Measurements from ENCODE around the gene RETN.

RETN gene

GRCh38 chr19:7632340-7633203, 36.3 kb upstream of the RETN start:
- Histone ChIP-seq H3K36me3 (replicated peaks) (no peaks in the 10 kb centered on the region), H3K4me1 (peaks cover 11% of the 10 kb centered on the region), H3K9me3 (no peaks in the 10 kb centered on the region), H3K4me3 (no peak overlapping the region), H3K27me3 (ENCODE audit: low read depth) (no peaks in the 10 kb centered on the region)
- no peak for DNase-seq (ENCODE audit: low spot score in 2 of 2)
- in situ Hi-C loops (cut with MboI; ENCODE audit: low sequenced_read_pairs), result no loop called here

DNA sequence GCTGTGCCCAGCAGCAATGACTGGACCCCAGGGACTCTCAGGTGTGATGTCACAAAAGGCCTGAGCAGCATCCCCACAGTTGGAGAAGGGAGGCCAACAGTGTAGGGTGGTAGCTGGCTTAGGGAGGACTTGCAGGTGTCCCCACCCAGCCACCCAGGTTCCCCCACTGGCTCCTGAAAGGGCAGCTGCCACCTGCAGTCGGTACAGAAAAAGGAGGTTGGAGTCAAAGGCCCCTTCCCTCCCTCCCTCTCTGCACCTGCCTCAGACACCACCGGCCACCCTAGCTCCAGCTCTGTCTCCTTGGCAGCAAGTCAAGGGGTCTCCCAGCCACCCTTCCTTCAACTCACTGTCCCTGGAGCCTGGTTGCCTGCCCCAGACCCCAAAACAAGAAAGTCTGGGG, 35.2 kb upstream of the RETN start, which contains the start of gene PCP2:
Gene PCP2 (minus strand): TSS at position 22 of the 400 bp plus-strand sequence. CDS start 262 bp downstream, outside the sequence.
- in situ Hi-C loops (cut with MboI; ENCODE audit: low sequenced_read_pairs), result no loop called here
- H3K36me3 ChIP-seq (replicated peaks), result no peaks in the 10 kb centered on the region
- H3K4me1 ChIP-seq, result peaks cover 6% of the 10 kb centered on the region
- H3K27me3 ChIP-seq (ENCODE audit: low read depth), result no peaks in the 10 kb centered on the region
- no peak for DNase-seq (ENCODE audit: low spot score in 2 of 2)
- no peaks in the 10 kb centered on the region for H3K9me3 ChIP-seq
- H3K4me3 ChIP-seq, result no peak within 1 kb of the TSS

- in situ Hi-C loops (cut with MboI; ENCODE audit: low sequenced_read_pairs), result no loop called here
- peaks cover 1% of the 10 kb centered on the region for H3K4me1 ChIP-seq
Measured at GRCh38 chr19:7635670-7636069, 33.2 kb upstream of the RETN start.

DNA sequence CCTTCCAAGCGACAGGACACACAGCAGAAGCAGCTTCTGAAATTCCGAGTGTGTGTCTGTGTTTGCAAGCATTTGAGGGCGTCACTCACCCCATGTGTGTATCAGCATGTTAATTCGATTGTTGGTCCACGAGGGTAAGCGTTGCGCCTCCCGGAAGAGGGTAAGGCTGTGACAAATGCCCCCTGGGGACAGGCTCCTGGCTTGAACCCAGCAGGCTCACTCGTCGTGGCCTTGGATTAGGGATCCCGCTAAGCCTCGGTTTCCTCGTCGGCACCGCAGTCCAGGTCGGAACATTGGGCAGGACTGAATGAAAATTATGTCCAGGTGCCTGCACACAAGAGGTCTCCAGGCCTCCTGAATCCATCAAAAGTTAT, 32.5 kb upstream of the RETN start:
- Histone ChIP-seq H3K27me3 (ENCODE audit: low read depth) (no peaks in the 10 kb centered on the region), H3K4me3 (no peak overlapping the region), H3K36me3 (replicated peaks) (no peaks in the 10 kb centered on the region), H3K9me3 (no peaks in the 10 kb centered on the region), H3K4me1 (no peaks in the 10 kb centered on the region)
- in situ Hi-C loops (cut with MboI; ENCODE audit: low sequenced_read_pairs), result no loop called here
- DNase-seq (ENCODE audit: low spot score in 2 of 2), result no peak

More at GRCh38 chr19:7635670-7636069, 33.2 kb upstream of the RETN start:
- no peaks in the 10 kb centered on the region for H3K9me3 ChIP-seq
- DNase-seq (ENCODE audit: low spot score in 2 of 2), result no peak
- no peak overlapping the region for H3K4me3 ChIP-seq
- no peaks in the 10 kb centered on the region for H3K27me3 ChIP-seq (ENCODE audit: low read depth)
- H3K36me3 ChIP-seq (replicated peaks), result no peaks in the 10 kb centered on the region

DNA sequence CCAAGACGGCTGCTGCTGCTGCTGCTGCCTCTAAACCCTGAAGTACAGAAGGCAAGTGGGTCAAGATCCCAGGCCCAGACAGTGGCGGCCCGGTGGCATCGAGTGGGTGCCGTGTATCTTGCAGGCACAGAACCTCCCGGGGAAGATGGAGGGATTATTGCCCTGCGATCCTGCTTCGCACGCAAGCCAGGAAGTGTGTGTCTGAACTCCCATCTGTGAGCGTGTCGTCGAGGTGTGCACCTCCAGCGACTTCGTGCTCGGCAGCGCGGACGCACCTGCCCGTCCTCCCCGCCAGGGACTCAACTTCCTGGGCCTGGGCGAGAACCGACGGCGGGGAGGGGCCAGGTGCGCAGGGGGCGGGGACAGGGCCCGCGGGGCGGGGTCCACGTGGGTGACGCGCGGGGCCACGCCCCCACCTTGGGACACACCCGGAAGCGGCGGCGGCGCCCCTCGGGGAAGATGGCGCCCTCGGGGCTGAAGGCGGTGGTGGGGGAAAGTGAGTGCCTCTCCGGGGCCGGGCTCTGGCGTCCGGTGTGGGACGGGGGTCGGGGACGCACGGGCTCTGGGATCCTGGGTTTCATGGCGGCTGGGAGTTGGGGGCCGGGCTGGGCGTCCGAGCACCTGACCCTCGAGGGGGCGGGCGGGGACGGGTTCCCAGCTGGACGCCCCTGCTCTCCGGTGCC, 32.0 kb upstream of the RETN start, which contains the start of gene STXBP2:
Gene STXBP2 (plus strand): TSS at position 420 of the 683 bp plus-strand sequence. CDS start 40 bp downstream, at position 460.
- Histone ChIP-seq H3K4me3 (peak within 1 kb of the TSS; percentile 31), H3K27me3 (ENCODE audit: low read depth) (no peaks in the 10 kb centered on the region), H3K9me3 (no peaks in the 10 kb centered on the region), H3K4me1 (no peaks in the 10 kb centered on the region), H3K36me3 (replicated peaks) (no peaks in the 10 kb centered on the region)
- in situ Hi-C loops (cut with MboI; ENCODE audit: low sequenced_read_pairs), result no loop called here
- peak in 1 of 2 experiments; percentile 70 for DNase-seq (ENCODE audit: low spot score in 2 of 2)

- in situ Hi-C loops (cut with MboI; ENCODE audit: low sequenced_read_pairs), result no loop called here
- peak overlapping the region; percentile 31 for H3K4me3 ChIP-seq
Measured at GRCh38 chr19:7637374-7638256, 31.2 kb upstream of the RETN start.

DNA sequence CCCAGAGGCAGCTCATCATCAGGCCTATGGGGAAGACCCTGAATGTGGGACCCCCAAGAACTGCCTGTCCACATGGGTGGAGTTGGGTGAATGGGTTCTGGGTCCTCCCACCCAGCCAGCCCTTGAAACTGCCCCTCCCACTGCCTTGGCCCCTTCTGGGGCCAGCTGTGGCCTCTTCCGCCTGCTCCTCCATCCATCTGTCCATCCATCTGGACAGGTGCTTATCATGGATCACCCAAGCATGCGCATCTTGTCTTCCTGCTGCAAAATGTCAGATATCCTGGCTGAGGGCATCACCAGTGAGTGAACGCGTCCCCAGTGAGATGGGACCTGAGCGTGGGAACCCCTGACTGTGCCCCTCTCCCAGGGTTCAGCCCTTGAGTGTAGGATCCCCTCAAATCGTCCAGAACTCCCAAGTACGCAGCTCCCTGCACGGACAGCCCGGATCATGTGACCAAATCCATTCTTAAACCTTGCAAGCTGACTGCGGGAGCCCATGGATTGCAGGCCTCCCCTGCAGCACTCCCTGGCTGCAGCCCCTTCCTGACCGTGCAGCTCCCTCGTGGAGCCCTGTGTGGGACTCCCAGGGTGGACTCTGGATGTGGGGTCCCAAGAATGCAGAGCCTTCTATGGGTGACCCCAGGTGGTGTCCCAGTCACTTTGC, 29.9 kb upstream of the RETN start:
- Histone ChIP-seq H3K36me3 (replicated peaks) (no peaks in the 10 kb centered on the region), H3K9me3 (no peaks in the 10 kb centered on the region), H3K27me3 (ENCODE audit: low read depth) (no peaks in the 10 kb centered on the region), H3K4me3 (no peak overlapping the region), H3K4me1 (no peaks in the 10 kb centered on the region)
- in situ Hi-C loops (cut with MboI; ENCODE audit: low sequenced_read_pairs), result no loop called here
- DNase-seq (ENCODE audit: low spot score in 2 of 2), result no peak

More at GRCh38 chr19:7637374-7638256, 31.2 kb upstream of the RETN start:
- no peak for DNase-seq (ENCODE audit: low spot score in 2 of 2)
- Histone ChIP-seq H3K27me3 (ENCODE audit: low read depth) (no peaks in the 10 kb centered on the region), H3K4me1 (no peaks in the 10 kb centered on the region), H3K9me3 (no peaks in the 10 kb centered on the region), H3K36me3 (replicated peaks) (no peaks in the 10 kb centered on the region)

DNA sequence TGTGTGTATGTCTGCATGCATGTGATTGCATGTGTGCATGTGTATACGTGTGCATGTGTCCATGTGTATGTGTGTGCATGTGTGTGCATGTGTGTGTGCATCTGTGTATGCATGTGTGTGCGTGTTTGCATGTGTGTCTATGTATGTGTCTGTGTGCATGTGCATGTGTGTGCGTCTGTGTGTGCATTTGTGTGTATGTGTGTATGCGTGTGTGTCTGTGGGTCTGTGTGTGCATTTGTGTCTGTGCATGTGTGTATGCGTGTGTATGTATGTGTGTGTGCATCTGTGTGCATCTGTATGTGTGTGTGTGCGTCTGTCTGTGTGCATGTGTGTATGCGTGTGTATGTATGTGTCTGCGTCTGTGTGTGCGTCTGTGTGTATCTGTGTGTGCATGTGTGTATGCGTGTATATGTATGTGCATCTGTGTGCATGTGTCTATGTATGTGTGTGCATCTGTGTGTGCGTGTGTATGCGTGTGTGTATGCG, 28.9 kb upstream of the RETN start:
- Histone ChIP-seq H3K9me3 (no peaks in the 10 kb centered on the region), H3K27me3 (ENCODE audit: low read depth) (no peaks in the 10 kb centered on the region), H3K4me3 (no peak overlapping the region), H3K36me3 (replicated peaks) (no peaks in the 10 kb centered on the region), H3K4me1 (no peaks in the 10 kb centered on the region)
- in situ Hi-C loops (cut with MboI; ENCODE audit: low sequenced_read_pairs), result no loop called here
- DNase-seq (ENCODE audit: low spot score in 2 of 2), result no peak

- no peaks in the 10 kb centered on the region for H3K4me1 ChIP-seq
- DNase-seq (ENCODE audit: low spot score in 2 of 2), result no peak
- H3K27me3 ChIP-seq (ENCODE audit: low read depth), result no peaks in the 10 kb centered on the region
- H3K36me3 ChIP-seq (replicated peaks), result no peaks in the 10 kb centered on the region
- no peak overlapping the region for H3K4me3 ChIP-seq
- no peaks in the 10 kb centered on the region for H3K9me3 ChIP-seq
- in situ Hi-C loops (cut with MboI; ENCODE audit: low sequenced_read_pairs), result no loop called here
Measured at GRCh38 chr19:7640803-7641202, 28.0 kb upstream of the RETN start.

- in situ Hi-C loops (cut with MboI; ENCODE audit: low sequenced_read_pairs), result no loop called here
- no peaks in the 10 kb centered on the region for H3K4me1 ChIP-seq
- no peak for DNase-seq (ENCODE audit: low spot score in 2 of 2)
- no peaks in the 10 kb centered on the region for H3K9me3 ChIP-seq
- no peak overlapping the region for H3K4me3 ChIP-seq
- no peaks in the 10 kb centered on the region for H3K36me3 ChIP-seq (replicated peaks)
- no peaks in the 10 kb centered on the region for H3K27me3 ChIP-seq (ENCODE audit: low read depth)
Measured at GRCh38 chr19:7641290-7642276, 27.3 kb upstream of the RETN start.

- Histone ChIP-seq H3K4me3 (no peak overlapping the region), H3K27me3 (ENCODE audit: low read depth) (no peaks in the 10 kb centered on the region), H3K9me3 (no peaks in the 10 kb centered on the region), H3K36me3 (replicated peaks) (no peaks in the 10 kb centered on the region), H3K4me1 (no peaks in the 10 kb centered on the region)
- no peak for DNase-seq (ENCODE audit: low spot score in 2 of 2)
- in situ Hi-C loops (cut with MboI; ENCODE audit: low sequenced_read_pairs), result no loop called here
Measured at GRCh38 chr19:7642295-7643030, 26.4 kb upstream of the RETN start.

- H3K4me1 ChIP-seq, result no peaks in the 10 kb centered on the region
- no peak overlapping the region for H3K4me3 ChIP-seq
- H3K36me3 ChIP-seq (replicated peaks), result no peaks in the 10 kb centered on the region
- H3K9me3 ChIP-seq, result no peaks in the 10 kb centered on the region
- in situ Hi-C loops (cut with MboI; ENCODE audit: low sequenced_read_pairs), result no loop called here
- DNase-seq (ENCODE audit: low spot score in 2 of 2), result no peak
- no peaks in the 10 kb centered on the region for H3K27me3 ChIP-seq (ENCODE audit: low read depth)
Measured at GRCh38 chr19:7643031-7643415, 25.8 kb upstream of the RETN start.

Data from HAP-1 (cell line).